GM21390 (cell line): ENCODE data around the gene DSCAM.

ENCODE experiments used
- ATAC-seq: cut with Tn5 transposase; IDR thresholded peaks from one replicate; pipeline ENCODE4 v1.9.1; 2021; ENCODE audit not compliant: unreplicated experiment

DSCAM gene

DNA sequence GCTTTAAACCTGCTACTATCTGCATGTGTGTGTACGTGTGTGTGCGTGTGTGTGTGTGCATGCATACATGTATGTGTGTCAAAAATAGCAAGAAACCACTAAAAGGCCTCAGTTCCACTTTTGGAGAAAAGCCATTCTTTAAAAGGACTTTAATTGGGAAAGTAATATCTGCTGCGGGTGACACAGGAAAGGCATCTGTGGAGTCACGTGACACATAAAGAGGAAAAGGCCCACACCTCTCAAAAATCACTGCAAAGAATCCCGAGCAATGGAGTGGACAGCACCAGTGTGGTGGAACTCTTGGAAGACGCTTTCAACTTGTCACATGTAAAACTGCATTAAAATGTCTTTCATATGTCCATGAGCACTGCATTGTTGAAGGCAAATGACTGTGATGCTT, 63.6 kb downstream of the DSCAM start:
- ATAC-seq = no peak

DNA sequence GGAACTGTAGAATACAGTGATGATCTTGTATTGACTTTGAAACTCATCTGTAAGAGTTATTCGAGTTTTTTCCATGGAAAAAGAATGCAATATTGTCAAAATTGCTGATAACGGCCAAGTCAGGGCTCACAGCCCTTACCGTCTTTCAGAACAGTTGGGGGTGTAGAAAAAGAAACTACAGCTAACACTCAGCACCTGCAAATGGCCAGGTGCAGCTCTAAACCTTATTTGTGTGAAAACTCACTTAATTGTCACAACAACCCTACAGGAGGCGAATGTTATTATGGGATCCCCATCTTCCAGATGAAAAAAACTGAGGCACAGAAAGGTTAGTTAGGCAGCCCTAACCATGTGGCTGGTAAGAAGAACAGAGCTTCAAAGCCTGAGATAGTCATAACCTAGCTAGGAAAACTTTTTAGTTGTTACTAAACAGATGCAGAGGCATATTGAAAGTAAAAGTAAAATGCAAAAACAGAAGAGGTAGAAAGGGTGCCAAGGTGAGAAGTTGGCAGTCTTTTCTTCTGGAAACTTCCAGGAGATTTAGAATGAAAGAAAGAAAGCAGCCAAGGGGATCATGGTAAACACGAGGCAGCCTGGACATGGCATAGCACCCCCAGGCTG, 76.4 kb downstream of the DSCAM start:
- no peak for ATAC-seq

DNA sequence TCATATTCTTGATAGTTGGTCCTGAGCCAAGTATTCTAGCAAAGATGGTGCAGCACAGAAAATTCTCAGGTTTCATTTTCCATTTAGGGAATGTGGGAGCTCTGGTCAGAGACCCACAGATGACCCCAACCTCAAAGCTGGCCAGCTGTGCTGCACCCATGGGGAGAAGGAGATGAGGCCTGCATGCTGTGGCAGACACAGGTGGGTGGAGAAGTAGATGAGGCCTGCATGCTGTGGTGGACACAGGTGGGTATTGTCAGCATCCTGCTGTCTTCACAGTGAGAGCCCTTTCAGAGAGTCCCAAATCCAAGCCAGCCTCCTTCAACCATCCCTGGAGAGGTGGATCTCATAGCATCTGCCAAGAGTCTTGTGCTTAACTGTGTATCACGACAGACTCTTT, 77.7 kb downstream of the DSCAM start:
- no peak for ATAC-seq

GRCh38 chr21:40768056-40768455, 78.9 kb downstream of the DSCAM start:
- ATAC-seq = no peak

DNA sequence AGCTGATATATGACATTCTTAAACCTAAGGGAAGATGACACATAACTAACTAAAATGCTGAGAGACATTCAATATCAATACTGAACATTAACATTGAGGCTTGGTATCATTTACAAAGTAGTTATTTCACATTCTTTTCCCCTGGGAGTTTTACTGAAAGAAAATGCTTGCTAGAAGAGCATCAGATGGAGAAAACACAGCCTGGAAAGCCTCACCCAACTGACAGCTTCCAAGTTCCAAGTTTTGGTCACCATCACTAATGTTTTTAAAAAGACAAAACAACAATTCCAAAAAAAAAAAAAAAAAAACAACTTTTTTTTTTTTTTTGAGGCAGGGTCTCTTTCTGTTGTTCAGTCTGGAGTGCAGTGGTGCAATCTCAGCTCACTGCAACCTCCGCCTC, 80.6 kb downstream of the DSCAM start:
- no peak for ATAC-seq

GRCh38 chr21:40765811-40766210, 81.1 kb downstream of the DSCAM start:
- ATAC-seq = no peak

DNA sequence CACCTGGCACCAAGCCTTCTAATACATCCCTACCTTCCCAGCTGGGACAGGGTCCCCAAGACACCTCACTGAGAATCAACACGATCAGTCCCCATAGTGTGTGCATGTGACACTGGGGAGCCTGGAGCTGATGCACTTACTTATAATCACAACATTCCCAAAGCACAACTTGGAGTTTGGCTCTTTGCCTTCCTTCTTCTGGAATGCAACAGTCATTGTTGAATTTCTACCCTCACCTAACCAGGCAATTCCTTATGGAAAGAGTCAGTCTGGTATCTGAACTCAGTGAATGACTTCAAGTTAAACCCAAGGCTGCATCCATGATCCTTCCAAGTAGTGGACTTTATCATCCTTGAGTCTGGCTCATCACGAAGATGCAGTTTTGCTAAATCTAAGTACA, 86.1 kb downstream of the DSCAM start:
- no peak for ATAC-seq

DNA sequence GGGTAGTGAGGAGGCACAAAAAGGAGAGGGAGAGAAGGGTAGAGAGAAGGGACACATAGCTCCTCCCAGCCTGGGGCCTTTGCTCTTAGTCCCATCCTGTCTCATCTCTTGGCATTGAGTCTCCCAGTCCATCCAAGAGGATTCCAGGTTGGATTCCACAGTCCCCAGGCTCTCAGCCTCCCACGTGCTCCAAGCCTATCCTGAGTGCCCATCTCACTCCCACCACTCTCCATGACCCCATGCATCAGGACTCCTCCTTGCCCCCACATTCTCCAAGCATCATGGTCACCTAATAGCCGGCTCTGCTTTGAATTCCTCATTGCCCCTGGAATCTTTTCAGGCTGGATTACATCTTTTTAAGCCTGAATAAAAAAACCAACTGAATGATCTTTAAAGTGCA, 87.9 kb downstream of the DSCAM start:
- ATAC-seq = no peak

DNA sequence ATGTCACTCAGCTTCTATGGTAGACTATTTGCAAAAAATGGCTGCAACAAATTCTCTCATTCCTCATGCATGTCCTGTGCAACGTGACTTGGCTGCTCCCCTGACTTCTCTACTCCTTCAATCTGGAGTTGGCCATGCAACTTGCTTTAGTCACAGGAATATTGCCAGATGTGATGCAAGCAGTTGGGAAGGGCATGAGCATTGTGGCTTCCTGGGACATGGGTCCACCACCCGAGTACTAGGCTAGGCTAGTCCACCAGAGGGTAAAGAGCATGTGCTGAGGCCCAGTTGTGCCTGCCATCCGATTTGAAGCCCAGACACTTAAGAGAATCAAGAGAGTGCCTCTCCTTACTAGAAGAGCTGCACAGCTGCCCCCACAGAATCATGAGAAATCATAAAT, 89.6 kb downstream of the DSCAM start:
- ATAC-seq = no peak

GRCh38 chr21:40754466-40754865, 92.5 kb downstream of the DSCAM start:
- no peak for ATAC-seq

DNA sequence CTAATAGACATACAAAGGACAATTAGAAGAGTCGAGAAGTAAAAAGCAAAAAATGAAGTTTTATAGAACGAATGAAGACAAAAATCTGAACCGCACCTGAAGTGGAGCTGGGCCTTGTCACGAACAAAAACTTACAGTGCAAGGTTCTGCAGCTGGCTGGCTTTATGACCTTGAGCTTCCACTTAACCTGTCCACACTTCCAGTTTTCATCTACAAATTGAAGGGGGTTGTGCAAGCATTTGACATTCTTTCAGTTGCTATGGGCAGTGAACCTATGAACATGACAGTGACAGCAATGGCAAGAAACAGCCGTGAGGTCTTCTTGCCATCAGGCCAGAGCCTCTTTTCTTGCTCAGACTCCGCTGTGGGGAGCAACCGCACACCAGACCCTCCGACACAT, 93.2 kb downstream of the DSCAM start:
- ATAC-seq = no peak

DNA sequence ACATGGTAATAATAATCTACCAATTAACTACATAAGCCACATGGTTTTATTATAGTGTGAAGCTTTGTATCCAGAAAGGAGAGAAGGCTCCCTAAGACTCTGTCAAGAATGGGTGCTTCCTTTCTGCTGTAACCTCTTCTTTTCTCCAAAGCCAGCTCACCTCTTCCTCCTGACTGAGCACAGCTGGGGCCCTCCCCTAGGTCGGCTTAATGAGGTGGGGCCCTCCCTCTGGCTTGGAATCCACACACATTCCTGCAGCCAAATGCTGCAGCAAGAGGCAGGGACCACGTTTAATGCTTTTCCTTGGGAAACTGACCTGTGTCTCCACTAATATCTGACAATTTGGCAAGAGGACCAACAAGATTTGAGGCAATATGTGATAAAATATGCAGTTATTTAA, 94.8 kb downstream of the DSCAM start:
- no peak for ATAC-seq

- no peak for ATAC-seq
These were observed 95.7 kb downstream of the DSCAM start for GRCh38 chr21:40751221-40751620.

DNA sequence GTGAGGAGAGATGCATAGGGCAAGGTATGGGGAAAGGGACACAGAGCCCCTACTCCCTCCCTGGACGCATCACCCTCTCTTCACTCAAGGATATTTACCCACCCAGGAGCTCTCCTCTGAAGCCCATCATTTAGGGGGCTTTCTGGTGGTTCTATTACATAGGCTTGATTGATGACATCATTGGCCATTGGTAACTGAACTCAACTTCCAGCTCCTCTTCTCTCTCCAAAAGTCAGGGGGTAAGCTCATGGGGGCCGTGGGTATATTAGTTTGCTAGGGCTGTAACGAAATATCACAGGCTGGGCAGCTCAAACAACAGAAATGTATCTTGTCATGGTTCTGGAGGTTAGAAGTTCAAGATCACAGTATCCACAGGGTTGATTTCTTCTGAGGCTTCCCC, 110.8 kb downstream of the DSCAM start:
- ATAC-seq = no peak

GRCh38 chr21:40733024-40733397, 113.9 kb downstream of the DSCAM start:
- no peak for ATAC-seq

DNA sequence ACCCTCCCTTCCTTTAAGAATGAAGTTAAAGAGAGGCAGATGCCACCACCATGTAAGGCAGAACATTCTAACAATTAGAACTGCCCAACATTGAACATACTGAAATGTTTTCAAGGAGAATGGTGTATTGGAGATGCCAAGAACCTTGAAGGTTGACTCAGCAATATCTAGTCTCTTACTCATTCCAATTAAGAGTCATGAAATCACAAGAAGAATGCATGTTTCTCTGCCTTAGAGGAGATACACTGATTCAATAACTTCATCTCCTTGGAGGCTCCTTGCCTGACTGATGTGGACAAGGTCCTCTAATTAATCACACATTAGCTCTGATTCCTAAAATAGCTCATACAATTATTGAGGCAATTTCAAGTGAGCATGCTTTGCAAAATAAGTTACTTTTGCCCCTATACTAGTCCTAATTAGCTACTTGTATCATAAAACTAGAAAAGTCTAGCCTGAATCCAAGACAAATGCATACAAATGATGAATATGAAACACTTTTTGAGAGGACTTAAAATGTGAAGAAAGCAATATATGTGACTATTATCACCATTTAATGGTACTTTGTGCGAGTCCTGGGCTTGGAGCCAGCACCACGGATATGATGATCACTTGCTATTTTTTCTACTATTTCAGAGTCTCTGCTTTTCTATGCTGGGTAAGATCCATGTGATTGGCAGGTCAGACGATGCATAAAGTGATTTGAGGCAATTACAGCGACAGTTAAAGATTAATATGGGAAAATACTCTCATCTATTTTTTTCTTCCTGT, 114.5 kb downstream of the DSCAM start:
- ATAC-seq = no peak

GRCh38 chr21:40731206-40731605, 115.8 kb downstream of the DSCAM start:
- ATAC-seq = no peak

GRCh38 chr21:40730426-40730800, 116.5 kb downstream of the DSCAM start:
- ATAC-seq = no peak

DNA sequence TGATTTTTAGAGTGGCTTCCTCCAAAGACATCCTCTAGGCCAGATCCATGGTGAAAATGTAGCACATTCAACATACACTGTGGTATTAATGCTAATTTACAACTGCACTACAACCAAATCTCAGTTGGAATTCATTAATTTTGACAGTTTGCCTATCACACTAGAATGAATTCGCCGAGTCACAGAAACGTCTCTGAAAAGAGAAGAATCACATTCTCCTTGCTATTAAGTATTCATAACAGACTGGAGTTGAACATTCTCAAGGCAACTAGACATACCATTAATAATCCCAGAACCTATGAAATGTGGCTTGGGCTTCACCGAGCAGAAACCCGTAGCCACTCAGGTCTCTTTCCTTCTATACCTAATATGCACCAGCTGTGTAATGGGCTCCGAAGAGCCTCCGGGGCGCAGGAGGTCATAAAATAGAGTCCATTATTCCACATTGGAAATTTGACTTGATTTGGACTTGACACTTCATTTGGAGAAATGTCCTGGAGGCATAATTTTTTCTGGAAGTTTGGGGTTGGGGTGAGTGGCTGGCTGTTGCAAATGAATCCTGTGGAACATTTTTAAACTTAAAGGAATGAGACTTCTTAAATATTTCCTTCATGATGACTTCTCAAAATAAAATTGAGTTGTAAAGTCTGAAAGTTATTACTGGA, 117.1 kb downstream of the DSCAM start:
- no peak for ATAC-seq

- no peak for ATAC-seq
These were observed 123.0 kb downstream of the DSCAM start for GRCh38 chr21:40723966-40724365.

GRCh38 chr21:40723317-40723716, 123.6 kb downstream of the DSCAM start:
- no peak for ATAC-seq

DNA sequence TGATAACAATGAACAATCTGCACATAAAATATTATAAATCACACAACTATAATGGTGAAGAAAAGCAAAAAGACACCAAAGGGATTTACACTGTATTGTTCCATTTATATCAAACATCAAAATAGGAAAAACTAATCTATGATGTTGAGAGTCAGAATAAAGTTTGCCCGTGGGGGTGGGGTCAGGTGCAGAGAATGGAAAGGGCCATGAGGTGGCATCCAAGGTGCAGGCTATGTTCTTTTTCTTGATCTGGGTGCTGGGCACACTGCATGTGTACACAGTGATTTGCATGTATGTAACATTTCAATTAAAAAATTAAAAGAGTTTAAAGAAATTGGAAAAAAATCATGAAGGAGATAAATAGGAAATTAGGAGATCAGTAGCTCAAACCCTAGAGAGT, 127.3 kb downstream of the DSCAM start:
- no peak for ATAC-seq
